IMR-90 (cell line): Measurements from ENCODE around the gene SPATA2L. TPM values are rescaled to one million over a fixed set of nuclear protein-coding genes. Genes with fewer than 3 reads are reported as not detected.

Source experiments
- ATAC-seq: fragments of 200-7000 bp; cut with Tn5 transposase; 2 replicates; pipeline ENCODE4 v1.9.1; 2020; ENCODE audit warnings: low read depth, mild to moderate bottlenecking, moderate library complexity
- BruUV-seq: library from RNA; stranded (reverse); fragments of 400-500 nt; replicated peaks from 2 replicates; lab custom pipeline; 2021; lab: Mats Ljungman, UMichigan
- CTCF ChIA-PET: fragments of 300-600 bp; formaldehyde crosslinking; extraction: SDS; loops from one replicate; lab custom pipeline; 2021; ENCODE audit warnings: antibody characterized with exemption; lab: Yijun Ruan, JAX
- POLR2A ChIA-PET: fragments of 300-600 bp; sonication (Branson Sonifier 250); formaldehyde crosslinking; loops from one replicate; lab custom pipeline; 2022; ENCODE audit warnings: antibody characterized with exemption; ENCODE audit not compliant: unreplicated experiment; lab: Charles Lee
- DNase-seq: peaks from one replicate; pipeline ENCODE4 v3.0.0; 2013
- H2AFZ ChIP-seq: replicated peaks from 2 replicates; pipeline ENCODE3; 2013; ENCODE audit warnings: low read length, mild to moderate bottlenecking; ENCODE audit not compliant: poor library complexity
- H2AK5ac ChIP-seq: 2 replicates; pipeline ENCODE4 v1.6.1; 2013; ENCODE audit warnings: low read depth, low read length, inconsistent platforms
- H2AK9ac ChIP-seq: replicated peaks from 2 replicates; pipeline ENCODE3; 2013; ENCODE audit warnings: mild to moderate bottlenecking, low read depth, low read length, moderate library complexity; ENCODE audit not compliant: poor library complexity
- H2BK120ac ChIP-seq: 2 replicates; pipeline ENCODE4 v1.6.1; 2013; ENCODE audit warnings: low read depth, low read length, inconsistent platforms
- H2BK15ac ChIP-seq: 3 replicates; pipeline ENCODE4 v1.6.1; 2013; ENCODE audit warnings: low read depth, low read length, inconsistent platforms
- H2BK20ac ChIP-seq: 2 replicates; pipeline ENCODE4 v1.6.1; 2013; ENCODE audit warnings: low read depth, mild to moderate bottlenecking, inconsistent platforms, low read length, moderate library complexity
- H2BK5ac ChIP-seq: 2 replicates; pipeline ENCODE4 v1.6.1; 2013; ENCODE audit warnings: mild to moderate bottlenecking, low read depth, low read length, inconsistent platforms; ENCODE audit not compliant: poor library complexity, severe bottlenecking
- H3K14ac ChIP-seq: replicated peaks from 2 replicates; pipeline ENCODE4 v1.6.1; 2013; ENCODE audit warnings: low read depth, low read length, inconsistent platforms
- H3K18ac ChIP-seq: 2 replicates; pipeline ENCODE4 v1.6.1; 2013; ENCODE audit warnings: low read depth, low read length, control low read depth
- H3K23ac ChIP-seq: 2 replicates; pipeline ENCODE4 v1.6.1; 2013; ENCODE audit warnings: low read depth, low read length, inconsistent platforms
- H3K27ac ChIP-seq: 2 replicates; pipeline ENCODE4 v1.5.1; 2013; ENCODE audit warnings: mild to moderate bottlenecking, control low read depth, low read length; ENCODE audit not compliant: insufficient read depth
- H3K27me3 ChIP-seq: 2 replicates; pipeline ENCODE4 v1.6.1; 2013; ENCODE audit warnings: low read length; ENCODE audit not compliant: control insufficient read depth, insufficient read depth
- H3K36me3 ChIP-seq: 2 replicates; pipeline ENCODE4 v1.6.1; 2013; ENCODE audit warnings: low read length, mixed read lengths; ENCODE audit not compliant: control insufficient read depth, insufficient read depth
- H3K4ac ChIP-seq: 2 replicates; pipeline ENCODE4 v1.6.1; 2013; ENCODE audit warnings: low read depth, low read length, inconsistent platforms
- H3K4me1 ChIP-seq: 2 replicates; pipeline ENCODE4 v1.6.1; 2013; ENCODE audit warnings: low read length, mixed read lengths; ENCODE audit not compliant: control insufficient read depth, insufficient read depth
- H3K4me2 ChIP-seq: 2 replicates; pipeline ENCODE4 v1.6.1; 2013; ENCODE audit warnings: low read depth, mild to moderate bottlenecking, control low read depth, low read length, moderate library complexity
- H3K4me3 ChIP-seq: 2 replicates; pipeline ENCODE4 v1.5.1; 2013; ENCODE audit warnings: low read depth, mild to moderate bottlenecking, control low read depth, low read length, moderate library complexity; ENCODE audit not compliant: insufficient read depth
- H3K56ac ChIP-seq: 2 replicates; pipeline ENCODE4 v1.6.1; 2013; ENCODE audit warnings: low read length, inconsistent platforms; ENCODE audit not compliant: insufficient read depth; ENCODE audit errors: extremely low read depth
- H3K79me1 ChIP-seq, 2 experiments: 2 replicates each; pipeline ENCODE4 v1.6.1; 2013; ENCODE audit warnings: low read length in 2 of 2, inconsistent platforms in 1 of 2, low read depth in 1 of 2
- H3K9ac ChIP-seq: 2 replicates; pipeline ENCODE4 v1.6.1; 2013; ENCODE audit warnings: low read depth, low read length, control low read depth
- H3K9me1 ChIP-seq: 2 replicates; pipeline ENCODE4 v1.6.1; 2013; ENCODE audit warnings: low read length, inconsistent platforms; ENCODE audit not compliant: insufficient read depth
- H3K9me3 ChIP-seq: 2 replicates; pipeline ENCODE4 v1.6.1; 2013; ENCODE audit warnings: low read length; ENCODE audit not compliant: control insufficient read depth, insufficient read depth
- H4K20me1 ChIP-seq: 2 replicates; pipeline ENCODE4 v1.6.1; 2013; ENCODE audit warnings: low read length, inconsistent platforms; ENCODE audit not compliant: insufficient read depth
- H4K5ac ChIP-seq: 2 replicates; pipeline ENCODE4 v1.6.1; 2013; ENCODE audit warnings: mild to moderate bottlenecking, low read depth, low read length, control low read depth
- H4K8ac ChIP-seq, 2 experiments: 2 replicates each; pipeline ENCODE4 v1.6.1; 2013; ENCODE audit warnings: low read depth in 2 of 2, low read length in 2 of 2, control low read depth in 1 of 2, inconsistent platforms in 1 of 2
- H4K91ac ChIP-seq: 2 replicates; pipeline ENCODE4 v1.6.1; 2013; ENCODE audit warnings: low read depth, low read length, inconsistent platforms; ENCODE audit not compliant: insufficient read depth
- BHLHE40 ChIP-seq: fragments of 150-350 bp; IDR thresholded peaks from 2 replicates; pipeline ENCODE4 v1.6.1; 2016; ENCODE audit warnings: mild to moderate bottlenecking, low read depth, low read length
- CTCF ChIP-seq: conservative IDR thresholded peaks from 2 replicates; pipeline ENCODE4 v1.5.1; 2012; ENCODE audit warnings: mild to moderate bottlenecking, low read depth, low read length, improper control_type of control experiment
- MAZ ChIP-seq: IDR thresholded peaks from 2 replicates; pipeline ENCODE4 v1.6.1; 2012; ENCODE audit warnings: low read depth, mild to moderate bottlenecking, low read length, improper control_type of control experiment, moderate library complexity, borderline replicate concordance
- POLR2A ChIP-seq: IDR thresholded peaks from 2 replicates; pipeline ENCODE4 v1.6.1; 2012; ENCODE audit warnings: mild to moderate bottlenecking, low read depth, low read length
- RAD21 ChIP-seq: IDR thresholded peaks from 2 replicates; pipeline ENCODE4 v1.6.1; 2012; ENCODE audit warnings: low read length, improper control_type of control experiment
- RFX5 ChIP-seq: IDR thresholded peaks from 2 replicates; pipeline ENCODE4 v1.8.0; 2012; ENCODE audit warnings: low read depth, mild to moderate bottlenecking, low read length, moderate library complexity
- SMC3 ChIP-seq: fragments of 150-350 bp; IDR thresholded peaks from 2 replicates; pipeline ENCODE4 v1.6.1; 2016; ENCODE audit warnings: low read depth, mild to moderate bottlenecking, antibody characterized with exemption, low read length, moderate library complexity
- USF2 ChIP-seq: fragments of 150-350 bp; IDR thresholded peaks from 2 replicates; pipeline ENCODE4 v1.6.1; 2017; ENCODE audit warnings: mild to moderate bottlenecking, antibody characterized with exemption, low read length, low read depth
- WGBS, 2 experiments: methylation state at CpG; one replicate each; pipeline versions ENCODE4 v1.1.5 to v1.1.7; 2013; ENCODE audit warnings: missing lambda C conversion rate in 2 of 2; ENCODE audit not compliant: insufficient read length in 1 of 2; ENCODE audit errors: extremely low coverage in 2 of 2; 5-methylcytosine and 5-hydroxymethylcytosine counted together
- dilution Hi-C: fragments of 300-500 bp; cut with HindIII; formaldehyde crosslinking; loops from one replicate; pipeline ENCODE4 v1.14.3; 2018; ENCODE audit warnings: low sequenced_read_pairs; ENCODE audit not compliant: unreplicated experiment
- in situ Hi-C: fragments of 300-500 bp; cut with MboI; formaldehyde crosslinking; loops from 3 replicates; pipeline ENCODE4 v1.14.3; 2019; ENCODE audit warnings: low sequenced_read_pairs, inconsistent platforms, mixed read lengths
- intact Hi-C: fragments of 100-400 bp; cut with micrococcal nuclease; formaldehyde crosslinking; loops from 2 replicates; pipeline ENCODE4 v1.10.0; 2022
- polyA plus RNA-seq, 3 experiments: library from polyadenylated mRNA; depleted of rRNA; stranded (reverse); fragments of >200 nt; gene quantifications; 2 replicates each; pipeline ENCODE4 v1.2.3, GENCODE V29; 2012; ENCODE audit warnings: low replicate concordance in 1 of 3
- total RNA-seq: library from RNA; depleted of rRNA; stranded (reverse); fragments of >200 nt; gene quantifications from 2 replicates; pipeline ENCODE4 v1.2.3, GENCODE V29; 2012

Gene SPATA2L
- total and polyA plus RNA-seq, 2 of the 4 experiments (the other 2 are of a cell fraction) = 4.8 to 6.9 TPM

DNA sequence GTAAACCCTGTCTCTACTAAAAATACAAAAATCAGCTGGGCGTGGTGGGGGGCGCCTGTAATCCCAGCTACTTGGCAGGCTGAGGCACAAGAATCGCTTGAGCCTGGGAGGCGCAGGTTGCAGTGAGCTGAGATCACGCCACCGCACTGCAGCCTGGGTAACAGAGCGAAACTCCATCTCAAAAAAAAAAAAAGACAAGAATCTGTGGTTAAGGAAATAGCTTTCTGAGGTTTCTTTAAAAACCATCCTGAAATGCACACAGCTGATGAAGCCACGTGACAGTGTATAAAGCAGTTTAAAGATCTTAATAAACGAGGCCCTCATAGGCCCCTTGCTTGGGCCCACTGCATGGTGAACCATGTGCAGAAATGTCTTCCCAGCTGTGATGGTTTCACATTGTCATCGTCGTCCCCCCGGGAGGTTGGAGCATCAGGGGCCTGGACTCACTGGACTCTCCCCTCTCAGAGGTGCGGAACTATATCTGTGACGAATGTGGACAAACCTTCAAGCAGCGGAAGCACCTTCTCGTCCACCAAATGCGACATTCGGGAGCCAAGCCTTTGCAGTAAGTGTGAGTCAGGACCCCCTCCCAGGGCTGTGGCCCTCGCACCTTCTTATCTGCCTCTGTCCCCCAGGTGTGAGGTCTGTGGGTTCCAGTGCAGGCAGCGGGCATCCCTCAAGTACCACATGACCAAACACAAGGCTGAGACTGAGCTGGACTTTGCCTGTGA lies 36.0 kb upstream of the SPATA2L start (continued):
- TF ChIP-seq CTCF (no peak), POLR2A (no peak), MAZ (no peak)

- H3K4me2 ChIP-seq = no peak overlapping the region
- H4K91ac ChIP-seq = no peak overlapping the region
- peaks cover 79% of the 10 kb centered on the region for H3K36me3 ChIP-seq
- no peak overlapping the region for H3K9ac ChIP-seq
- ATAC-seq = no peak
- H4K5ac ChIP-seq = no peak overlapping the region
- peaks cover 8 to 17% of the 10 kb centered on the region in 2 experiments for H3K79me1 ChIP-seq
- no peak overlapping the region for H2AK9ac ChIP-seq
- H3K18ac ChIP-seq = no peak overlapping the region
- no peaks in the 10 kb centered on the region for H3K9me1 ChIP-seq
- H3K27ac ChIP-seq = no peak overlapping the region
- DNase-seq = no peak
- H3K56ac ChIP-seq = no peak overlapping the region
- no peaks in the 10 kb centered on the region for H3K9me3 ChIP-seq
- H3K23ac ChIP-seq = no peak overlapping the region
- H2BK120ac ChIP-seq = no peak overlapping the region
- POLR2A ChIA-PET = no interaction called here
- no peak overlapping the region for H4K8ac ChIP-seq
- no peak overlapping the region for H2BK5ac ChIP-seq
- H2AFZ ChIP-seq = no peak overlapping the region
- WGBS, 2 experiments = no CpG with 5 or more reads among the region's 3 CpGs
- no peak overlapping the region for H3K4me3 ChIP-seq
- in situ Hi-C loops (no loop called here), intact Hi-C loops (no loop called here), dilution Hi-C loops (no loop called here)
- TF ChIP-seq RFX5 = no peak
- TF ChIP-seq SMC3 = no peak
- no peak for TF ChIP-seq USF2
- TF ChIP-seq BHLHE40 = no peak
- TF ChIP-seq RAD21 = no peak
- H2BK20ac ChIP-seq = no peak overlapping the region
- H4K20me1 ChIP-seq = no peaks in the 10 kb centered on the region; the same call in 1 of the 2 replicates
- H3K27me3 ChIP-seq = no peaks in the 10 kb centered on the region
- no peaks in the 10 kb centered on the region for H3K4me1 ChIP-seq
- no TSS peak for BruUV-seq
- no peak overlapping the region for H2AK5ac ChIP-seq
- no peak overlapping the region for H2BK15ac ChIP-seq
- no peak overlapping the region for H3K14ac ChIP-seq
- CTCF ChIA-PET = no interaction called here
- H3K4ac ChIP-seq = no peak overlapping the region
These were observed 35.0 kb upstream of the SPATA2L start for GRCh38 chr16:89736554-89736953.
